Measurements from ENCODE around the gene SCN2B. TPM values are rescaled to one million over a fixed set of nuclear protein-coding genes. Genes with fewer than 3 reads are reported as not detected.

SCN2B gene
- total and polyA plus RNA-seq, 2 donors (not counting 1 experiment from before 2014, with no cell fraction given), result 0.11 to 7.3 TPM

GRCh38 chr11:118136341-118136740 is 40.1 kb downstream of the SCN2B start:
- no peak overlapping the region for H3K9ac ChIP-seq (ENCODE audit: insufficient read depth, low read length)
- no peak overlapping the region for H3K27ac ChIP-seq (ENCODE audit: insufficient read depth, low read length)
- H3K4me1 ChIP-seq (ENCODE audit: control insufficient read depth, extremely low read depth, insufficient read depth, low read length), result no peaks in the 10 kb centered on the region
- no peaks in the 10 kb centered on the region for H3K36me3 ChIP-seq (ENCODE audit: control insufficient read depth, insufficient read depth, low read length)
- no peak overlapping the region for H2AFZ ChIP-seq (ENCODE audit: low read length)
- H3K27me3 ChIP-seq (ENCODE audit: control insufficient read depth, insufficient read depth, low read length), result no peaks in the 10 kb centered on the region
- no peaks in the 10 kb centered on the region for H4K20me1 ChIP-seq (ENCODE audit: control insufficient read depth, extremely low read depth, insufficient read depth, low read length)
- H3K9me3 ChIP-seq (ENCODE audit: control insufficient read depth, insufficient read depth, low read depth, low read length), result no peaks in the 10 kb centered on the region
- no peak overlapping the region for H3K4me3 ChIP-seq (replicated peaks in 1 of 4; ENCODE audit: control extremely low read depth in 1 of 4, insufficient read depth in 1 of 4, low read depth in 3 of 4, low read length in 4 of 4)
- DNase-seq (ENCODE audit: low read depth in 2 of 2), result no peak
- H3K4me2 ChIP-seq (ENCODE audit: extremely low read depth, insufficient read depth, low read length), result no peak overlapping the region
- no peaks in the 10 kb centered on the region for H3K79me2 ChIP-seq (ENCODE audit: control insufficient read depth, insufficient read depth, low read length)
- no peak for TF ChIP-seq EZH2 (IDR thresholded peaks at IDR 0.05; ENCODE audit: low read length, missing control alignments)
- TF ChIP-seq, protein P1, sequence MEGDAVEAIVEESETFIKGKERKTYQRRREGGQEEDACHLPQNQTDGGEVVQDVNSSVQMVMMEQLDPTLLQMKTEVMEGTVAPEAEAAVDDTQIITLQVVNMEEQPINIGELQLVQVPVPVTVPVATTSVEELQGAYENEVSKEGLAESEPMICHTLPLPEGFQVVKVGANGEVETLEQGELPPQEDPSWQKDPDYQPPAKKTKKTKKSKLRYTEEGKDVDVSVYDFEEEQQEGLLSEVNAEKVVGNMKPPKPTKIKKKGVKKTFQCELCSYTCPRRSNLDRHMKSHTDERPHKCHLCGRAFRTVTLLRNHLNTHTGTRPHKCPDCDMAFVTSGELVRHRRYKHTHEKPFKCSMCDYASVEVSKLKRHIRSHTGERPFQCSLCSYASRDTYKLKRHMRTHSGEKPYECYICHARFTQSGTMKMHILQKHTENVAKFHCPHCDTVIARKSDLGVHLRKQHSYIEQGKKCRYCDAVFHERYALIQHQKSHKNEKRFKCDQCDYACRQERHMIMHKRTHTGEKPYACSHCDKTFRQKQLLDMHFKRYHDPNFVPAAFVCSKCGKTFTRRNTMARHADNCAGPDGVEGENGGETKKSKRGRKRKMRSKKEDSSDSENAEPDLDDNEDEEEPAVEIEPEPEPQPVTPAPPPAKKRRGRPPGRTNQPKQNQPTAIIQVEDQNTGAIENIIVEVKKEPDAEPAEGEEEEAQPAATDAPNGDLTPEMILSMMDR (conservative IDR thresholded peaks at IDR 0.05 in 1 of 2, IDR thresholded peaks at IDR 0.05 in 1 of 2; ENCODE audit: low read depth in 1 of 2, low read length in 2 of 2), result no peak

DNA sequence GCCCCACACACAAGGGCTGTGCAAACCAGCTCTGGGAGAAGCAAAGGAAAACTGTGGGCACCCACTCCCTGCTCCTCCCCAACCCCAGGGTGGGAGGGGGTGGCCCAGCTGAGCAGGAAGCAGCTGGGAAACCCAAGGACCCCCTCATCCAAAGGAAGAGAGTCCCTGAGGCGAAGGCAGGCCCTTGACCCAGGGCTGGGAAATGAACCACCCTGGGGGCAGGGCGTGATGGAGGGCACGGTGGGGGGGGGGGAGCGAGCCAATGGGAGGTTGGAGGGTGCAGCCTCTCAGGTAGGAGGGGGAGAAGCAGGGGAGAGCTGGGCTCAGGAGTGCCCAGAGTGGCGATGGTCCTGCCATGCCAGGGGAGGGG is 40.7 kb downstream of the SCN2B start:
- Histone ChIP-seq H3K27ac (ENCODE audit: insufficient read depth, low read length) (no peak overlapping the region), H3K9ac (ENCODE audit: insufficient read depth, low read length) (no peak overlapping the region), H3K4me3 (replicated peaks in 1 of 4; ENCODE audit: control extremely low read depth in 1 of 4, insufficient read depth in 1 of 4, low read depth in 3 of 4, low read length in 4 of 4) (no peak overlapping the region), H3K4me2 (ENCODE audit: extremely low read depth, insufficient read depth, low read length) (no peak overlapping the region), H3K4me1 (ENCODE audit: control insufficient read depth, extremely low read depth, insufficient read depth, low read length) (no peaks in the 10 kb centered on the region), H3K27me3 (ENCODE audit: control insufficient read depth, insufficient read depth, low read length) (no peaks in the 10 kb centered on the region), H3K79me2 (ENCODE audit: control insufficient read depth, insufficient read depth, low read length) (no peaks in the 10 kb centered on the region), H3K36me3 (ENCODE audit: control insufficient read depth, insufficient read depth, low read length) (no peaks in the 10 kb centered on the region), H2AFZ (ENCODE audit: low read length) (no peak overlapping the region), H4K20me1 (ENCODE audit: control insufficient read depth, extremely low read depth, insufficient read depth, low read length) (no peaks in the 10 kb centered on the region), H3K9me3 (ENCODE audit: control insufficient read depth, insufficient read depth, low read depth, low read length) (no peaks in the 10 kb centered on the region)
- TF ChIP-seq EZH2 (IDR thresholded peaks at IDR 0.05; ENCODE audit: low read length, missing control alignments), result no peak
- TF ChIP-seq, protein P1 (conservative IDR thresholded peaks at IDR 0.05 in 1 of 2, IDR thresholded peaks at IDR 0.05 in 1 of 2; ENCODE audit: low read depth in 1 of 2, low read length in 2 of 2), result no peak
- no peak for DNase-seq (ENCODE audit: low read depth in 2 of 2)

DNA sequence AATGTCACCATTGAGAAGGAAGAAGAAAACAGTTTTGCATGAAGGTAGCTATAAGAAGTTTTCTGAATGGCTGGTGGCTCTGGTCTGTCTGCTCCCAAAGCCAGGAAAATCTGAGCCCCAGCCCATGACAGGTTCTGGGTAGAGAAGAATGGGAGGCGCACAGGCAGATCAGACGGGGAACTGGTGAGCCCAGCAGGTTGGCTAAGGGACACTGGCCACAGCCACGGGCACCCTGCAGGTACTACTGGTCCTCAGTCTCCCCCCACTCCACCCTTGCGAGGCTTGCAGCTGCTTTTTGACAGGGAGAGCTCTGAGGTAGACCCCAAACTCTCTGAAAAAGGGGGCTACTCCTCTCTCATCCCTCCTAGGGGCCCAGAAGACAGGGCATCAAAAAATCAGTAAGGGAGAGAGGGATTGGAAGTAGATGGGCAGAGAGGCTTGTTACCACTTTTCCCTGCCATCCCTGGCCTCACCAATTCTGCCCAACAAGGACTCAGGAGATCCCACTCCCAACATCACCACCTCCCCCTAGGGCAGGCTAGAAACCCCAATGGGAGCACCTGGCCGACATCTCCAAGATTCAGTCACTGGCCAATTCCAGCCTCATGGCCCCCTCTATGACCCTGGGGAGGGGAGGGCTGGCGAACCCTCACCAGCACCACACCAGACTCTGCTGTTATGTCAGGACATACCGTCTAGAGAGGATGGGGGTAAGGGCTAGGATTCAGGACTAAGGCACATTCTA is 41.2 kb downstream of the SCN2B start:
- no peaks in the 10 kb centered on the region for H3K9me3 ChIP-seq (ENCODE audit: control insufficient read depth, insufficient read depth, low read depth, low read length)
- H3K4me3 ChIP-seq (replicated peaks in 1 of 4; ENCODE audit: control extremely low read depth in 1 of 4, insufficient read depth in 1 of 4, low read depth in 3 of 4, low read length in 4 of 4), result no peak overlapping the region
- no peak overlapping the region for H3K4me2 ChIP-seq (ENCODE audit: extremely low read depth, insufficient read depth, low read length)
- H3K79me2 ChIP-seq (ENCODE audit: control insufficient read depth, insufficient read depth, low read length), result no peaks in the 10 kb centered on the region
- no peaks in the 10 kb centered on the region for H3K36me3 ChIP-seq (ENCODE audit: control insufficient read depth, insufficient read depth, low read length)
- H3K27me3 ChIP-seq (ENCODE audit: control insufficient read depth, insufficient read depth, low read length), result no peaks in the 10 kb centered on the region
- no peaks in the 10 kb centered on the region for H4K20me1 ChIP-seq (ENCODE audit: control insufficient read depth, extremely low read depth, insufficient read depth, low read length)
- no peak overlapping the region for H3K9ac ChIP-seq (ENCODE audit: insufficient read depth, low read length)
- H3K27ac ChIP-seq (ENCODE audit: insufficient read depth, low read length), result no peak overlapping the region
- no peak for DNase-seq (ENCODE audit: low read depth in 2 of 2)
- H2AFZ ChIP-seq (ENCODE audit: low read length), result no peak overlapping the region
- no peak for TF ChIP-seq EZH2 (IDR thresholded peaks at IDR 0.05; ENCODE audit: low read length, missing control alignments)
- TF ChIP-seq, protein P1 (conservative IDR thresholded peaks at IDR 0.05 in 1 of 2, IDR thresholded peaks at IDR 0.05 in 1 of 2; ENCODE audit: low read depth in 1 of 2, low read length in 2 of 2), result no peak
- no peaks in the 10 kb centered on the region for H3K4me1 ChIP-seq (ENCODE audit: control insufficient read depth, extremely low read depth, insufficient read depth, low read length)

Measured in fibroblast of lung (primary cell).